Small intestine (tissue), 7 donors: ENCODE data around the gene EEF1AKMT1. TPM values are rescaled to one million over a fixed set of nuclear protein-coding genes. Genes with fewer than 3 reads are reported as not detected.

ENCODE experiments used
- DNase-seq, 2 donors: peaks; one replicate each; pipeline versions ENCODE4 v3.0.0 to v3.0.0-alpha.2; 2013
- FAIRE-seq: peaks from 2 replicates; lab custom pipeline; 2012; peaks lifted over from hg19 to GRCh38; lab: Jason Lieb, UNC
- H3K27ac ChIP-seq, 3 donors: one replicate each; pipeline ENCODE4 v1.5.1; 2013; ENCODE audit warnings: low read length in 2 of 3, mild to moderate bottlenecking in 2 of 3, control low read depth in 1 of 3, inconsistent platforms in 1 of 3, low read depth in 1 of 3, moderate library complexity in 1 of 3
- H3K27me3 ChIP-seq, 3 donors: one replicate each; pipeline ENCODE4 v1.6.1; 2013; ENCODE audit warnings: low read length in 3 of 3, inconsistent platforms in 1 of 3; ENCODE audit not compliant: control insufficient read depth in 3 of 3, insufficient read depth in 3 of 3
- H3K36me3 ChIP-seq, 3 donors: one replicate each; pipeline ENCODE4 v1.6.1; 2013; ENCODE audit warnings: low read length in 3 of 3, inconsistent platforms in 1 of 3, low read depth in 1 of 3, mild to moderate bottlenecking in 1 of 3, moderate library complexity in 1 of 3; ENCODE audit not compliant: control insufficient read depth in 3 of 3, insufficient read depth in 2 of 3
- H3K4me1 ChIP-seq, 3 donors: one replicate each; pipeline ENCODE4 v1.6.1; 2013; ENCODE audit warnings: low read length in 2 of 3, inconsistent platforms in 1 of 3, low read depth in 1 of 3, mild to moderate bottlenecking in 1 of 3, moderate library complexity in 1 of 3; ENCODE audit not compliant: control insufficient read depth in 3 of 3, insufficient read depth in 2 of 3
- H3K4me3 ChIP-seq, 3 donors: one replicate each; pipeline ENCODE4 v1.5.1; 2013; ENCODE audit warnings: low read length in 3 of 3, control low read depth in 1 of 3, inconsistent platforms in 1 of 3, low read depth in 1 of 3, mild to moderate bottlenecking in 1 of 3, moderate library complexity in 1 of 3
- H3K9me3 ChIP-seq, 2 donors: one replicate each; pipeline ENCODE4 v1.6.1; 2013; ENCODE audit warnings: low read depth in 1 of 2, low read length in 1 of 2; ENCODE audit not compliant: control insufficient read depth in 2 of 2, insufficient read depth in 1 of 2
- WGBS, 3 donors: extraction: QIAGEN DNeasy Blood & Tissue Kit; methylation state at CpG; one replicate each; pipeline ENCODE4 v1.1.7; 2013; 5-methylcytosine and 5-hydroxymethylcytosine counted together
- polyA plus RNA-seq, 4 donors: library from polyadenylated mRNA; stranded (reverse) in 3 of 4; unstranded in 1 of 4; fragments of 200-250 nt in 3 of 4; fragments of 120-200 nt in 1 of 4; gene quantifications; one replicate each; pipeline versions ENCODE4 v1.2.1 to v1.2.3, GENCODE V29; 2013
- donor health status: healthy with polysubstance abuse.
- donor health status: control.
- donor health status: control.
- donor health status: Bipolar disorder and iron deficiency.
- donor health status: healthy.

Gene EEF1AKMT1
- polyA plus RNA-seq, 4 donors = 2.5 to 10.5 (median 6.1) TPM

DNA sequence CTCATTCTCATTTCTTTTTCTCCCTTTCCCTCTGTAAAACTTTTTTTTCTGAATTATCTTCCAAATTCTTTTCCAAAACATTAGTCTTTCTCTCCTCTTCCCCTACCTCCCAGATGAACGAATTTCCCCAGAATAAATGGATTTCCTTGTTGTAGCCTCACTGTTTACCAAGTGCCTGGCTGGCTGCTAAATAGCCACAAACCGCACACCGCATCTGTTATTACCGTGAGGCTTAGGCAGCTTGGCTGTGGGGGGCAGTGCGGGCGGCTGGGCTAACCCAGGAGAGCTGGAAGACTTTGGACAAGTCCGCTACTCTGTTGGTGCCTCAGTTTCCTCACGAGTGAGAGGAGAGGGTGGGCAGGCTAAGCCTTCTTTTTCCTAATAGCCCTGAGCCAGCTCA, 59.6 kb downstream of the EEF1AKMT1 start:
- Histone ChIP-seq H3K4me3 (no peak overlapping the region), H3K27ac (peak overlapping the region in 1 of 3 donors; percentile 21), H3K9me3 (no peaks in the 10 kb centered on the region), H3K36me3 (peaks cover 0 to 7% (median 0%) of the 10 kb centered on the region in 3 donors), H3K27me3 (peaks cover 0 to 5% (median 0%) of the 10 kb centered on the region in 3 donors), H3K4me1 (no peaks in the 10 kb centered on the region)
- WGBS, 3 donors = 71 to 74% (median 73%) methylated on average over 8 of the region's 8 CpGs
- DNase-seq = no peak
- no peak for FAIRE-seq

DNA sequence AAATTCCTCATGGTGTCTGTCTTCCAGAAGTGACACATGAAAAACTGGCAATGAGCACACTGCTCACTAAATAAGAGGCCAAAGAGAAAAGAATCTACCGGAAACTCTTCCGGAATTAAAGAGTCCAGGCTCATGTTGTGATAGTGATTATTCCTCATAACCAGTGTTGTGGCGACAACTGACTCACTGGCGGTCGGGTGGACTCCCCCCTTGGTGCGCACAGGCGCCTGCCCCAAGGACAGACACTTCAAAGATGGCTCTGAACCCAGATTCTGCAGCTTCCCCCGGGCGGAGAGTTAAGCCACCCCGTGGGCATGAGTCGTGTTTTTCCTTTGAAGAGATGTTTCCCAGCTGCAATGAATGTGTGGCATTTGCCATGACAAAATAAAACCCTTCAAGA, 60.0 kb downstream of the EEF1AKMT1 start:
- peaks cover 0 to 5% (median 0%) of the 10 kb centered on the region in 3 donors for H3K27me3 ChIP-seq
- H3K4me3 ChIP-seq = no peak overlapping the region
- peaks cover 0 to 4% (median 0%) of the 10 kb centered on the region in 3 donors for H3K36me3 ChIP-seq
- H3K9me3 ChIP-seq = no peaks in the 10 kb centered on the region
- no peak for FAIRE-seq
- no peak overlapping the region for H3K27ac ChIP-seq
- H3K4me1 ChIP-seq = no peaks in the 10 kb centered on the region
- WGBS, 3 donors = 65 to 72% (median 67%) methylated on average over 11 of the region's 11 CpGs
- no peak for DNase-seq

DNA sequence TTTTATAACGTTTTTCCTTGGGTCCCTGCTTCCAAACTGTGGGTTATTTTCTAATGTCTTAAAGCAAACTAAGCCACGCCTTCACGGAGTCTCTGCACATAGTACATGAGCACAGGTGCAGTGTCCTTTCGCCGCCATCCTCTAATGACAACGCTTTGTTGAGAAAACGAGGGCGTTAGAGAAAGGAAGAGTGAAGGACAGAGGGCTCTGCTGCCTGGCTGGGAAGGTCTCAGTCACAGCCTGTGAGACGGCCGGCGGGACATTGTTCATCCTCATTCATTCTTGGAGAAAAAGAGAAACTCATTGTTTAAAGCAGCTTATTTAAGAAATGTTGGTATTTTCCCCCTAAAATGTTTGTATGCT, 60.8 kb downstream of the EEF1AKMT1 start:
- DNase-seq (no peak), FAIRE-seq (no peak)
- 31 to 45% (median 38%) methylated on average over 11 of the region's 11 CpGs for WGBS, 3 donors
- Histone ChIP-seq H3K4me3 (no peak overlapping the region), H3K27me3 (peaks cover 0 to 5% (median 0%) of the 10 kb centered on the region in 3 donors), H3K4me1 (no peaks in the 10 kb centered on the region), H3K27ac (no peak overlapping the region), H3K9me3 (no peaks in the 10 kb centered on the region), H3K36me3 (peaks cover 0 to 2% (median 0%) of the 10 kb centered on the region in 3 donors)

DNA sequence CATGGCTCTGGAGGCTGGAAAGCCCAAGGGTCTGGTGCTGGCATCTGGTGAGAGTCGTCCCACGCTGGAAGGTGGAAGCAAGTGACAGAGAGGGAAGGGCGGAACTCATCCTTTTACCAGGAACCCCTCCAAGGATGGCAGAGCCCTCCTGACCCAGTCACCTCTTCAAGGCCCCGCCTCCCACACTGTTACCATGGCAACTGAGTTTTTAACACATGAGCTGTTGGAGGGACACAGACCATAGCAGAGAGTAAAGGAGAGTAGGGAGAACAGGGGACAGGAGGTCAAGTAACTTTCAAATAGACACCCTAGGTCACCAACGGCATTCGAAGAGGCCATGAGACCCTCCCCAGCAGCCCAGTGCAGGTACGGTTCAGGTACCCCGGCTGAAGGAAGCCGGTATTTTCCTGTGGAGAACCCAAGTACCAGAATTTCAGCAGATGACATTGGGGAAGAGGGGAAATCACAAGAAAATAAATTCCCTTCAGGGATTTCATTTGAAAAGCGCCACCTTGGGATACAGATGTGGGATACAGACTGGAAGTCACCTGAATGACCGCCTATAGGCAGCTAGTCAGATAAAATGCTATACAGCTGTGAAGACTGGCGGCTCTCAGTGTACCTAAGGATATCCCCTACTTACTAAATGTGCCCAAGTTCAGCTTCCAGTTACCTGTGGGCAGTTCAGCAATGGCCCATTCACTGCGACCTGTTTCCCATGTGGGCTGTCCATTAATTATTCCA, 62.3 kb downstream of the EEF1AKMT1 start:
- FAIRE-seq = no peak
- 81 to 86% (median 83%) methylated on average over 13 of the region's 13 CpGs for WGBS, 3 donors
- H3K27ac ChIP-seq = no peak overlapping the region

GRCh38 chr13:20709782-20710181, 64.0 kb downstream of the EEF1AKMT1 start:
- Histone ChIP-seq H3K27ac (no peak overlapping the region), H3K9me3 (no peaks in the 10 kb centered on the region), H3K4me3 (no peak overlapping the region), H3K27me3 (peaks cover 0 to 5% (median 0%) of the 10 kb centered on the region in 3 donors), H3K4me1 (peaks cover 0 to under 1% (median 0%) of the 10 kb centered on the region in 3 donors), H3K36me3 (no peaks in the 10 kb centered on the region)
- DNase-seq = no peak
- FAIRE-seq = no peak
- WGBS, 3 donors = 57 to 76% (median 64%) methylated on average over 4 of the region's 4 CpGs

More for the DNA sequence above, 62.3 kb downstream of the EEF1AKMT1 start:
- H3K27me3 ChIP-seq = peaks cover 0 to 5% (median 0%) of the 10 kb centered on the region in 3 donors
- no peak overlapping the region for H3K4me3 ChIP-seq
- no peaks in the 10 kb centered on the region for H3K4me1 ChIP-seq
- H3K36me3 ChIP-seq = no peaks in the 10 kb centered on the region
- no peak for DNase-seq
- H3K9me3 ChIP-seq = no peaks in the 10 kb centered on the region

- no peak for FAIRE-seq
Observed at GRCh38 chr13:20709369-20709768, 64.4 kb downstream of the EEF1AKMT1 start.

GRCh38 chr13:20708216-20708615, 65.5 kb downstream of the EEF1AKMT1 start:
- H3K27me3 ChIP-seq = peaks cover 0 to 5% (median 0%) of the 10 kb centered on the region in 3 donors
- WGBS, 3 donors = 60 to 74% (median 64%) methylated on average over 2 of the region's 2 CpGs
- H3K9me3 ChIP-seq = no peaks in the 10 kb centered on the region
- H3K36me3 ChIP-seq = no peaks in the 10 kb centered on the region
- H3K4me1 ChIP-seq = peaks cover 0 to 3% (median 0%) of the 10 kb centered on the region in 3 donors
- no peak overlapping the region for H3K27ac ChIP-seq
- FAIRE-seq (no peak), DNase-seq (no peak)
- H3K4me3 ChIP-seq = no peak overlapping the region

More at GRCh38 chr13:20709369-20709768, 64.4 kb downstream of the EEF1AKMT1 start:
- peaks cover 0 to 3% (median 0%) of the 10 kb centered on the region in 3 donors for H3K4me1 ChIP-seq
- no peaks in the 10 kb centered on the region for H3K9me3 ChIP-seq
- H3K27ac ChIP-seq = no peak overlapping the region
- H3K4me3 ChIP-seq = no peak overlapping the region
- no peaks in the 10 kb centered on the region for H3K36me3 ChIP-seq
- no peak for DNase-seq
- 88 to 93% (median 91%) methylated on average over 8 of the region's 8 CpGs for WGBS, 3 donors
- H3K27me3 ChIP-seq = peaks cover 0 to 5% (median 0%) of the 10 kb centered on the region in 3 donors

DNA sequence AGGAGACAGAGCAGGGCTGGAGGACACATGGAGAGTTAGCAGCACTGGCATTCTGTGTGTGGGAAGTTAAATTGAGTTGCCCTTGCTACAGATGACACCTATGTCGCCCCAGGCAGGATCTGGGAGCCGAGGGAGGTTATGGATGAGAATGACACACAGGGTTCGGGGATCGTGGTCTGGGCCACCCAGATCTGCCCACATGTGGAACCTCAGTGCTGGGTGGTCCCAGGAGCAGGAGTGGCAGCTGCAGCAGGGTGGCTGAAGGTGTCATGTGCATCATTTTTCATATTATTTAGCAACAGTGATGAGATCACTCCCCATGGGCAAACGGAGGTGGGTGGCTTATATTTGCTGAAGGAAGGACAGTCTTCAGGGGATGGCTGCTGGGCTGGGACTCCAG, 67.1 kb downstream of the EEF1AKMT1 start:
- no peaks in the 10 kb centered on the region for H3K9me3 ChIP-seq
- H3K27me3 ChIP-seq = no peaks in the 10 kb centered on the region
- DNase-seq (no peak), FAIRE-seq (no peak)
- H3K4me3 ChIP-seq = no peak overlapping the region
- WGBS, 3 donors = 88 to 96% (median 90%) methylated on average over 5 of the region's 5 CpGs
- H3K4me1 ChIP-seq = peaks cover 0 to 3% (median 0%) of the 10 kb centered on the region in 3 donors
- H3K36me3 ChIP-seq = no peaks in the 10 kb centered on the region
- no peak overlapping the region for H3K27ac ChIP-seq
